GM18508 (cell line): ENCODE results near the gene S100A7A.
"Not testable (repeated sequence)": the region's sequence is repeated elsewhere in the genome, so short reads cannot be mapped to it uniquely, and the experiment has no call there.

ENCODE experiments used
- ATAC-seq: cut with Tn5 transposase; IDR thresholded peaks from one replicate; pipeline ENCODE4 v1.9.1; 2021; ENCODE audit warnings: moderate number of reproducible peaks; ENCODE audit not compliant: insufficient read depth, unreplicated experiment

S100A7A gene

GRCh38 chr1:153394391-153394790, 21.9 kb upstream of the S100A7A start:
- no peak for ATAC-seq

DNA sequence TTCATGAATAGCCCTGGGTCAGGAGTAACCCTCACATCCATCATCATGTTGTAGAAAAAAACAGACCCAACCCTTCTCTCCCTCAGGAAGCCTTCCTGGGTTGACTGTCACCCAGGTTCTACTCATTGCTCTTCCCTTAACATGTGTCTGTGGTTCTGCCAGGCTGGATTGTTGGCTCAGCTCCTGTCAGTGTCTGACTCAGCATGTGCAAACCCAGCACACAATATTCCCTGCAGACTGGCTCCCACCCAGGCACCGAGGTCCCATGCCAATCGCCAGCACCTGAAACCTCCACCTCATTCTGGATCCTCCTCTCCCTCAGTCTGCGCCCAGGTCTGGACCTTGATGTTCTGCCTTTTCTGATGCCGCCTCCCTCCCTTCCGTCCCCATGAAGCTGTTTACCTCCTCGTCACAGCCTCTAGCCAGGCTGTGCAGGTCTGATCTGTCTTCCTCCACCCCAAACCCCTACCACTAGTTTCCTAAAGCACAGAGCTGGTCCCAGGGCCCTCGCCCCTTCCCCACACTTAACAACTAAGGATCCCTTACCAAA, 21.1 kb upstream of the S100A7A start:
- no peak for ATAC-seq

- no peak for ATAC-seq
Observed at GRCh38 chr1:153395776-153396175, 20.5 kb upstream of the S100A7A start.

DNA sequence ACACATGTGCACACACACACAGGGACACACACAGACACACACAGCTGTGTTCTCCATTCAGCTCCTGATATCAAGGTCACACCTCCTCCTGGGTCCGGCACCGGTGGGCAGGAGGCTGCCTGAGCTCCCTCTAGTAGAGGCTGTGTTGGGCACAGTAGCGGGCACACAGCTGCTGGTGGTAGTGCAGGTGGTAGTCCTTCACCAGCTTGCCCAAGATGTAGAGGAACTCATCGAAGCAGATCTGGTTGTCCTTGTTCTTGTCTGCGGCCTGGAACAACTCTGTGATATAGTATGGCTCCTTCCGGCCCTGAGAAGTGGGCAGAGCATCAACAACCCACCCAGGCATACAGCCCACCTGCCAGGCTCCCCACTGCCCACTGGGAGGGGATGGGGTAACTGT, 19.9 kb upstream of the S100A7A start:
- no peak for ATAC-seq

DNA sequence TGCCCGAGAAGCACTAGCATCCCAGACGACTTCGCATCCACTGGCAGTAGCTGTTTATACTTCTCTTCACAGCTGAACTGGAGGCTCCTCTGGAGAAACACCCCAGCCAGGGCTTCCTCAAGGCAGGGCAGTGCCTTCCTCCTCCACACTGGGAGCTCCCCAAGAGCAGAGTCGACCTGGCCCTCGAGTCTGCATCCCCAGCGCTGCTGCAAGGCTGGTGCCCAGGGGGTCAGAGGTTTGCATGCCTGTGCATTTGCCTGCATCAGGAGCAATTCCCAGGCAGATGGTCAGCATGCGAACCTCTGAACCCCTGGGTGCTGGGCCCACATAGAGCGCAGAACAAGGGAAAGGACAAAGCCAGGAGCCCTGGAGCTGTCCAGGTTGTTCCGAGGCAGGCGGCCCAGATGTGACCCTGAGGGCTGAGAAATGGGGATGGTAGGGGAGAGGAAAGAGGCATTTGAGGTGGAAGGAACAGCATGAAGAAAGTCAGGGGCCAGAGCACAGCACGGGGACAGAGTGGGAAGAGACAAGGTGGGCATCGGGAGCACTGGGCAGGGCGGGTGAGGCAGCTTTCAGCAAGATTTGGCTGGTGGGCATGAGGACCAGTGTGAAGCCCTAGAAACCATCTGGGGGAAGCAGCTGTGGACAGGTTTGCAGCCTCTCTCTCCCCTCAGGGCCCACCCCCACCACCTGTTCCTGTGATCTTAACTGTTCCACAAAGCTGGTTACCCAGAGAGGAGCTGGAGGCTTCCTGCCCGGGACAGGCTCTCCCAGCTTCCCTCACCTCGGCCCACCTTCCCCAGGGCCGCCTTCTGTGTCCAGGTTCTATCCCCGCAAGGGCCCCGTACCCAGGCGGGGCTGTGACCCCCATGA, 19.0 kb upstream of the S100A7A start:
- no peak for ATAC-seq

DNA sequence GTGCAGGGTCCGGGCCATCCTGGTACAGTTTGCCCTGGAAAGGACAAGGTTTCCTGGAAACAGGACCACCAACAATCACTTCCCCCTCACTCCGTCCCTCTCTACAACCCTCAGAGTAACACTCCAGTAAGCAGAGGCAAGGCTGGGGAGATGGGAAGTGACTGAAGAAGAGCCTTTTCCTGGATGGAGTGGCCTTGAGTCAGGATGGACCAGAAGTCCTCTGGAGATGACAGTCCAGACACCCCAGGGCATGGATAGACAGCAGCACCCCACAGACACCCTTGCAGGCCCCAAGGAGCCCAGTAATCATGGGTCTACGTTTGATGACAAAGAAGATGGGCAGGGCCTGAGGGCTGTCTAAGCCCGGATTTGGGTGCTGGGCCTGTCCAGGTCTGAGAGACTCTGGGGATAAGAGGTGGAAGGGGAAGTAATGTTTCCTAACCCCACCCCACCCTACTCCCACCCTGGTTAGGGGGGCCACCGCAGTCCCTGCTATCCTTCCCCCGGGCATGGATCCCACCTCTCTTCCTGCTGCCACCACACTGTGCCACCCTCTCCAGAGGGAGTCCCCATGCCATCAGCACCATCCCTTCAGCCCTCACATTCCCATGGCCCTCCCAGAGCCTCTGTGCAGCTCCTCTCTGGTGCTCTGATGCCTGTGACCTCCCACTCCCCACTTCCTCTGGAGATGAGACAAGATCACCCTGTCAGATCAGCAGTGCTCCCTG, 18.2 kb upstream of the S100A7A start:
- no peak for ATAC-seq

GRCh38 chr1:153399401-153400055, 16.8 kb upstream of the S100A7A start:
- ATAC-seq, result no peak

GRCh38 chr1:153400244-153400643, 16.1 kb upstream of the S100A7A start:
- ATAC-seq, result no peak

GRCh38 chr1:153401461-153401860, 14.9 kb upstream of the S100A7A start:
- ATAC-seq, result no peak

- no peak for ATAC-seq
Observed at GRCh38 chr1:153402226-153402625, 14.1 kb upstream of the S100A7A start.

DNA sequence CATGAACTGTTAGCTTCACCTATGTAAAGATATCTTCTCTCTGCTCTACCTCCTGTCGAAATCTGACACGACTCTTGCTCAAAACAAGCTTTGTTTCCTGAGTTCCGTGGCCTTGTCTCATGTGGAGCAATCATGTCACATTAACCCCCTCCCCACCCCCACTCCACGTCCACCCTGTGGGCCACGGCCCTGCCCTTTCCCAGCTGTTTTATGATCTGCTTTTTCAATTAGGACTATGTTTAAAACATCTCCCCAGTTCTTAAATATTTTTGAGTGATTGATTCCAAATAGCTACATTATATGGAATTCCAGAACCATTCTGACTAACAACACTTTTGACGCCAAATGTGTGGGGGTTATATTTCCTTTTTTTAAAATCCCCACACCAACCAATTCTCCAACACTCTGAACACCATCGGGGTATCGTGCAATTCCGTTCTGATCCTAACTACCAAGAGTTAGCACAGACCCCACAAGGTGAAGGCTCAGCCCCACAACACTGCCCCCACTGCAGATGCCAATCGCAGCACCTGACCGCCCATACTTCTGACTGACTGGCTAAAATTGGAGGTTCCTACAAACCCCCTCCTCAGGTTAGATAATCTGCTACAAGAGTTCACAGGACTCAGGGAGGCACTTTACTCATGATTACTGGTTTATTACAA, 12.8 kb upstream of the S100A7A start:
- no peak for ATAC-seq

GRCh38 chr1:153404086-153404635, 12.2 kb upstream of the S100A7A start:
- ATAC-seq, result no peak

DNA sequence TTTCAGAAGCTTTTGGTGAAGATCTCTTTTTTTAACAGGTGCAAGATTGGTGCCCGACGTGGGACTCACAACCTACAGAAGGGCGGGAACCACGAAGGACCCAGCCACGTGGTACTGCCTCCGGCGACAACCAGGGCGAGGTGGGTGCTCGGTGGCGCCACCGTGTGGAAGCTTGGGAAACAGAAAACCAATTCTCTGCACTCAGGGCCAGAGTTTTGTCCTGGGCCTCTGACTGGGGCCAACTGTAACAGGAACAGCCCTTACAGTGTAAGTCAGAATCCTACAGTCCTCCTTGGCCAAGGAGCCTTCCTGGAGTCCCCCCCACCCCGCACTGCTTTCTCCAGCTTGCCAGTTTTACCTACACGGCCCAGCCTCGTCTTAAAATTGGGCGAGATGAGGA, 11.6 kb upstream of the S100A7A start:
- ATAC-seq, result no peak

DNA sequence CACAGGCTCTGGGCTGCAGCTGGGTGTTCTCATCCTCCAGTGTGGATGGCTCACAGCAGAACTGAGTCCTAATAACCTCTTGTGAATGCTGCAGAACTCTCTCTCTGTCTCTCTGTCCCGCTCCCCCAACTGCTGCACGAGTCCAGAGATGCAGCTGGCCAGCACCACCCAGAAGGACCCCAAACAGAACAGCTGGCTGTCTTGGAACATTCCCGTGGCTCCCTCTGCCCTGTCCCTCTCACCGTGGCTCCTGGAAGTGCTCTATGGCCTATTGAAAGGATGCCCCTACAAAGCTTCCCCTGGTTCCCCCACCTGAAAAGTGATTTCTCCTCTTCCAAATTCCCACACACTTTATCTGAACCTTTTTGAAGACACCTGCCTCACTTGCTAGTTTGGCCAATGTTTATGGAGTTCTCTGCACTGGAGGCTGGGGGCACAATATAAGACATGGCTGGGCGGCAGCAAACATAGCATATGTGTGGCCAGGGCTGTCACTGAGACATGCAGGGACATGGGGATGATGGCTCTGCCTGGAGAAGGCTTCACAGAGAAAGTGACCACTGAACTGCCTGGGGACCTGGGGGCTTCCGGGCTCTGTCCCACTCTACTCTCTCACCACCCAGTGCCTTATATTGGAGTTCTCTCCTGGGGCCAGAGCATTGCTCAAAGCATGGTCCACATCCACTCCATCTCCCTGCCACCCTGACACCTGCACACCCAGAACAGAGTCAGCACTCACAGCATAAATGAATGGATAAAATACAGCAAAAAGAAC, 10.3 kb upstream of the S100A7A start:
- ATAC-seq, result not testable (repeated sequence)

- not testable (repeated sequence) for ATAC-seq
Observed at GRCh38 chr1:153407274-153407673, 9.0 kb upstream of the S100A7A start.

- not testable (repeated sequence) for ATAC-seq
Observed at GRCh38 chr1:153413961-153414360, 2.4 kb upstream of the S100A7A start.

DNA sequence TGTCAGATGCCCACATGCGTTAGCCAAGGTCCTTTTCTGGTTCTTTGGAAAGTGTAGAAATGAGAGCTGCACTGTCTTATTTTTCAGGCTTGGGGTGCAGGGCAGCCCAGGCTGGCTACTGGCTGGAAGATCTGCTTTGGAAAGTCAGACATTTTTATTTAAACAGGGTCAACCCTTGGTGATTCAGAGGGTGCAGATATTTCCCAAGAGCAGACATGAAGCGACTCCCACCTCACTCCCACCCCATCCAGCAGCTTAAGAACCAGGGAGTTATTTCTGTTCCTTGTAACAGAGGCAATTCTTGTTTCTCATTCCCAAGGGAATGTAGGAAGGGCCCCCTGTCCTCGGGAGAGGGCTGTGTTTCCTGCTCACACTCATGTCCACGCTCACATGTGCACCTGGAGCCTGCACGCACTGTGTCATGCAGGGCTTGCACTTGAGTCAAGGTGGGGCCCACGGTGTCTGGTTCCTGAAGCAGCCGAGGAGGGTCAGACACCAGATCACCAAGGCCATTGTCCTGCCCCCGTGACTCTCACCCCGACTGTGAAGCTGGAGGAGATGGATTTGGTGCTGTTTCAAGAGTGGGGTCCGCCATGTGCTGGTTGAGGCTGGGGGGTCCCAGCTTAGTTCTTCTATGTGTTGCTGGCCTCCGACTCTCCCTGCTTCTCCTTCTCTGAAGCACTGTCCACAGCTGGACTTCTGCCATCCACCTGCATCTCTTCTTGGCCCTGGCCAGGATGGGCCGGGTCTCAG, 992 bp downstream of the S100A7A start:
- ATAC-seq, result no peak

GRCh38 chr1:153418758-153419435, 2.6 kb downstream of the S100A7A start:
- not testable (repeated sequence) for ATAC-seq
